ENCODE results near the gene IFNG-AS1.

Gene IFNG-AS1

GRCh38 chr12:67969134-67969802, 20.0 kb upstream of the IFNG-AS1 start:
- TF ChIP-seq CTCF (IDR thresholded peaks at IDR 0.05; ENCODE audit: low read depth, low read length, missing control alignments) = no peak
- no peak for DNase-seq (ENCODE audit: low read depth)

GRCh38 chr12:67977668-67978067, 11.6 kb upstream of the IFNG-AS1 start:
- TF ChIP-seq CTCF (IDR thresholded peaks at IDR 0.05; ENCODE audit: low read depth, low read length, missing control alignments) = no peak
- in situ Hi-C loops (cut with HindIII; ENCODE audit: low sequenced_read_pairs) = no loop called here
- DNase-seq (ENCODE audit: low read depth) = no peak
- no peak overlapping the region for H3K4me3 ChIP-seq (ENCODE audit: low read depth, low read length)

More at GRCh38 chr12:67969134-67969802, 20.0 kb upstream of the IFNG-AS1 start:
- no peak overlapping the region for H3K4me3 ChIP-seq (ENCODE audit: low read depth, low read length)
- in situ Hi-C loops (cut with HindIII; ENCODE audit: low sequenced_read_pairs) = no loop called here

- no peak for TF ChIP-seq CTCF (IDR thresholded peaks at IDR 0.05; ENCODE audit: low read depth, low read length, missing control alignments)
- DNase-seq (ENCODE audit: low read depth) = no peak
- no peak overlapping the region for H3K4me3 ChIP-seq (ENCODE audit: low read depth, low read length)
- in situ Hi-C loops (cut with HindIII; ENCODE audit: low sequenced_read_pairs) = no loop called here
Measured at GRCh38 chr12:67980391-67980790, 8.9 kb upstream of the IFNG-AS1 start.

- no peak for TF ChIP-seq CTCF (IDR thresholded peaks at IDR 0.05; ENCODE audit: low read depth, low read length, missing control alignments)
- peak; percentile 57 for DNase-seq (ENCODE audit: low read depth)
- in situ Hi-C loops (cut with HindIII; ENCODE audit: low sequenced_read_pairs) = no loop called here
- H3K4me3 ChIP-seq (ENCODE audit: low read depth, low read length) = no peak overlapping the region
Measured at GRCh38 chr12:67981287-67982162, 7.7 kb upstream of the IFNG-AS1 start.

GRCh38 chr12:67982164-67982563, 7.1 kb upstream of the IFNG-AS1 start:
- H3K4me3 ChIP-seq (ENCODE audit: low read depth, low read length) = no peak overlapping the region
- in situ Hi-C loops (cut with HindIII; ENCODE audit: low sequenced_read_pairs) = no loop called here
- DNase-seq (ENCODE audit: low read depth) = no peak
- no peak for TF ChIP-seq CTCF (IDR thresholded peaks at IDR 0.05; ENCODE audit: low read depth, low read length, missing control alignments)

GRCh38 chr12:67986632-67987031, 2.6 kb upstream of the IFNG-AS1 start:
- DNase-seq (ENCODE audit: low read depth) = no peak
- in situ Hi-C loops (cut with HindIII; ENCODE audit: low sequenced_read_pairs) = no loop called here
- TF ChIP-seq CTCF (IDR thresholded peaks at IDR 0.05; ENCODE audit: low read depth, low read length, missing control alignments) = no peak
- H3K4me3 ChIP-seq (ENCODE audit: low read depth, low read length) = no peak overlapping the region
